ENCODE results near the gene TAF3.

TAF3 gene

GRCh38 chr10:7834262-7834661 lies 16.0 kb downstream of the TAF3 start:
- peaks cover 19% of the 10 kb centered on the region for H3K36me3 Mint-ChIP-seq
- H3K27me3 Mint-ChIP-seq: no peaks in the 10 kb centered on the region

DNA sequence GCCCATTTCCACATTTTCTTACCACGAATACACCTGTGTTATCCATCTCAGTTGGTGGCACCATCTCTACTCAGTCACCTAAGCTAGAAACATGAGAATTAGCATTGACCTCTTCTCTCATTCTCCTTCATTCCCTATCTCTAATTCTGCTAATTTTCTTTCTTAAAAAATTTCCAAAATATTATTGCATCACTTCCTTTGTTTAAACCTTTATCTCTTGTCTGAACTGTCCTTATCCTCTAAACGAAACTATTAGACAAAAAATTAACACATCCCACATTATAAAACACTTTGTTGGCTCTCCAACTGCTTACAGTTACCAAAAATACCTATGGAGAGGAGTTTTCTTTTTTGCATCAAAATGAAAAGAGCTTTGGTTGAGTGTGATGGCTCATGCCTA lies 18.3 kb downstream of the TAF3 start:
- Mint-ChIP-seq H3K36me3 (peaks cover 27% of the 10 kb centered on the region), H3K27ac (peak overlapping the region; percentile 23), H3K9me3 (peaks cover 4% of the 10 kb centered on the region), H3K4me1 (peaks cover 65% of the 10 kb centered on the region), H3K4me3 (no peak overlapping the region), H3K27me3 (no peaks in the 10 kb centered on the region)

More at GRCh38 chr10:7834262-7834661, 16.0 kb downstream of the TAF3 start:
- Mint-ChIP-seq H3K27ac (no peak overlapping the region), H3K4me1 (peaks cover 72% of the 10 kb centered on the region), H3K4me3 (no peak overlapping the region), H3K9me3 (no peaks in the 10 kb centered on the region)

GRCh38 chr10:7846591-7846990 lies 28.3 kb downstream of the TAF3 start:
- H3K4me1 Mint-ChIP-seq: peaks cover 29% of the 10 kb centered on the region
- no peak overlapping the region for H3K4me3 Mint-ChIP-seq
- H3K9me3 Mint-ChIP-seq: no peaks in the 10 kb centered on the region
- peaks cover 9% of the 10 kb centered on the region for H3K36me3 Mint-ChIP-seq
- H3K27ac Mint-ChIP-seq: no peak overlapping the region
- no peaks in the 10 kb centered on the region for H3K27me3 Mint-ChIP-seq

DNA sequence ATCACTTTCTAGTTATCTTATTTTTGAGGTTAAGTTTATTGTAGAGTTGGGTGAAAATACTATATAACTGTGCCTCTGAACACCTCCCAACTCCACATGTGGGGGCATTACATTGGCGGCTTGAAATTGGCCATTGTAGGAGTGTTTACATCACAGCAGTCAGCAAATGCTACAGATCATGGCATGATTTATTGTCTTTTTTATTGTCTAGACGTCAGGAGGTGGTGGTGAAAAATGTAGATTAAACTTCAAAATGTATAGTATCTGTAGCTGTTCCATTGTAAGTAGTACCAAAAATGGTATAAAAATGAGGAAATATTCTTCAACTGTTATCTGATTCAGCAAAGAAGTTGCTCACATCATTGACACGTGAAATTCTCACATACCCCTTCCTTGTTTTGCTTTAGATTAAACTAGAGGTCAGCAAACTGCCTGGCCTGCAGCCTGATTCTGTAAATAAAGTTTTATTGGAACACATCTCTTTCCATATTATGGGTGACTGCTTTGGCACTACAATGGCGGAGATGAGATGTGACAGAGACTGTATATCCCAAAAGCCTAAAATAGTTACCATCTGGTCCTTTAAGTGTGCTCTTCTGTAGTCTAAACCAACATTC lies 35.0 kb downstream of the TAF3 start:
- Mint-ChIP-seq H3K4me3 (no peak overlapping the region), H3K27me3 (no peaks in the 10 kb centered on the region), H3K9me3 (no peaks in the 10 kb centered on the region), H3K27ac (no peak overlapping the region), H3K36me3 (peaks cover 11% of the 10 kb centered on the region), H3K4me1 (peaks cover 53% of the 10 kb centered on the region)

GRCh38 chr10:7853890-7854289 lies 35.6 kb downstream of the TAF3 start:
- Mint-ChIP-seq H3K4me1 (peaks cover 51% of the 10 kb centered on the region), H3K36me3 (peaks cover 13% of the 10 kb centered on the region), H3K4me3 (no peak overlapping the region), H3K27me3 (no peaks in the 10 kb centered on the region), H3K9me3 (no peaks in the 10 kb centered on the region), H3K27ac (no peak overlapping the region)

DNA sequence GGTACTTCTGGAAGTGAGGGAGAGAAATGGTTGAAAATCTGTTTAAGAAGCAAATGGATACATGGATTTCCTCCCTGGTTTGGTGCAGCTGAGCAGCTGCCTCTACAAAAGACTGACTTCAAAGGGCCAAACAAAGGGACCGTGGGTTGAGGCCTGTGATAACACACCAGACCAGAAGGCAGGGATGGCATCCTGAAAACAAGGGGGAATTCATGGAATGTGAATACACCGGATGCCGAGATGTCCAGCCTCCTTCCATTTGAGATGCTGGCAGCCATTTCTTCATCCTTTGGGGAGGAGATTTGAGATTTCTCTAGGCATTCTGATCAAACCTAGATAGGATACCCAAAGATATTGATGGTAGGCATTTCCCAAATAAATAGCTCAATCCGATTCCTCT lies 36.9 kb downstream of the TAF3 start:
- Mint-ChIP-seq H3K36me3 (peaks cover 14% of the 10 kb centered on the region), H3K4me1 (peaks cover 51% of the 10 kb centered on the region), H3K27me3 (no peaks in the 10 kb centered on the region), H3K4me3 (no peak overlapping the region), H3K9me3 (no peaks in the 10 kb centered on the region), H3K27ac (no peak overlapping the region)

DNA sequence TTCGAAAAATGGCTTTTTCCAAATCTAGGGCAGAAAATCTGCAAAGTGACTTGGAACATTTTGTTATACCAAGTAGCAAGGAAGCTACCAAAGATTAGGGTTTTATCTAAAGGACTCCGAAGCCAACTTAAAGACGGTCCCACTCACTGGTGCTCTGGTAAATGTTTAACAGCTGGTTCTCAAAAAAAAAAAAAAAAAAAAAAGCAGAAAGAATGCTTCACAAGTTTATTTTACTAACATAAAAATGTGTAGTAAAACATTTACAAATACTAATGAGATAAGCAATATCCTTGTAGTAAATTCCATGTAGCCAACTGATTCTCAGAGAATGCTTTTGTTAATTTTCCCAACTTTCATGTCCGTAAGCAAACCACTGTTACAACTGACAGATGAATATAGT lies 38.4 kb downstream of the TAF3 start:
- Mint-ChIP-seq H3K4me3 (no peak overlapping the region), H3K36me3 (peaks cover 14% of the 10 kb centered on the region), H3K9me3 (peaks cover 4% of the 10 kb centered on the region), H3K27ac (no peak overlapping the region), H3K4me1 (peaks cover 46% of the 10 kb centered on the region), H3K27me3 (no peaks in the 10 kb centered on the region)

DNA sequence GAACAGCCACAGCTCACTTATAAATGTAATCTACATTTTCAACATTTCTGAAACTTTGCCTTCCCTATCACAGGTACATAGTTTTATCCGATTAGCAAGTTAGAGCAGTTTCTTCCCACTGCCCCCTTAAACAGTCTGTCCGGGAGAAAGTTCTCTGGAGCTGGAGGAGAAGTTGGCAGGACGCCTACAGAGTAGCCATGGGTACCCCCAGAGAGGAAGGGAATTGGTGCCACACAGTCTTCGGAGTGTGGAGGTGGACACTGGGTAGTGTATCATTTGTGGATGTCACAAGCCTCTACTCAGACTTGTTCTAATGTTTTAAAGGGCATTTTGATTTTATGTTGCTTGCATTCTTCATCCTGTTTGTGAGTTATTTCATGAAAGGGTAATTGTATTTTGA lies 39.0 kb downstream of the TAF3 start:
- peaks cover 8% of the 10 kb centered on the region for H3K9me3 Mint-ChIP-seq
- no peak overlapping the region for H3K27ac Mint-ChIP-seq
- peaks cover 20% of the 10 kb centered on the region for H3K36me3 Mint-ChIP-seq
- H3K27me3 Mint-ChIP-seq: no peaks in the 10 kb centered on the region
- H3K4me1 Mint-ChIP-seq: peaks cover 47% of the 10 kb centered on the region
- no peak overlapping the region for H3K4me3 Mint-ChIP-seq

- H3K27me3 Mint-ChIP-seq: no peaks in the 10 kb centered on the region
- H3K4me1 Mint-ChIP-seq: peaks cover 43% of the 10 kb centered on the region
- no peak overlapping the region for H3K4me3 Mint-ChIP-seq
- no peak overlapping the region for H3K27ac Mint-ChIP-seq
- H3K9me3 Mint-ChIP-seq: peaks cover 8% of the 10 kb centered on the region
- peaks cover 25% of the 10 kb centered on the region for H3K36me3 Mint-ChIP-seq
Measured at GRCh38 chr10:7861509-7862120, 43.3 kb downstream of the TAF3 start.

GRCh38 chr10:7862121-7862514 lies 43.8 kb downstream of the TAF3 start:
- H3K27me3 Mint-ChIP-seq: no peaks in the 10 kb centered on the region
- no peak overlapping the region for H3K27ac Mint-ChIP-seq
- peaks cover 8% of the 10 kb centered on the region for H3K9me3 Mint-ChIP-seq
- H3K36me3 Mint-ChIP-seq: peaks cover 25% of the 10 kb centered on the region
- no peak overlapping the region for H3K4me3 Mint-ChIP-seq
- peaks cover 42% of the 10 kb centered on the region for H3K4me1 Mint-ChIP-seq

DNA sequence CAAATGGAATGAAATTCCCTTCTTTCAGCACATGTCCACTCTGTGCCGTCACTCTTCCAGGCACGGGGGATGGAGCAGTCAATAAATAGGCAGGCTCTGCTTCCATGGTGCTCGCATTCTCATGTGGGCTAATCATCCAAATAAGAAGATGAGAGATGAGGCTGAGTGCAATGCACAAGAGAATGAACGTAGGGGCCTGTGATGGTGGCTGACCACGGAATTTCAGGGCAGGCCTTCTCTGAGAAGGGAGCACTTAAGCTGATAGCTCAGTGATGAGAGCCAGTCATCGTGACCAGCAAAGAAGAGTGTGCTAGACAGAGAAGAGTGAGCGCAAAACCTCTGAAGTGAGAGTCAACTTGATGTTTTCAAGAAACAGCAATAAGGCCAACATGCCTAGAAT lies 47.9 kb downstream of the TAF3 start:
- Mint-ChIP-seq H3K4me3 (no peak overlapping the region), H3K27me3 (no peaks in the 10 kb centered on the region), H3K27ac (no peak overlapping the region), H3K36me3 (peaks cover 19% of the 10 kb centered on the region), H3K9me3 (peaks cover 8% of the 10 kb centered on the region), H3K4me1 (peaks cover 54% of the 10 kb centered on the region)

GRCh38 chr10:7872041-7872442 lies 53.7 kb downstream of the TAF3 start:
- no peaks in the 10 kb centered on the region for H3K36me3 Mint-ChIP-seq

GRCh38 chr10:7874864-7875263 lies 56.6 kb downstream of the TAF3 start:
- no peak overlapping the region for H3K4me3 Mint-ChIP-seq
- H3K4me1 Mint-ChIP-seq: peaks cover 24% of the 10 kb centered on the region
- H3K27ac Mint-ChIP-seq: no peak overlapping the region
- no peaks in the 10 kb centered on the region for H3K9me3 Mint-ChIP-seq
- no peaks in the 10 kb centered on the region for H3K36me3 Mint-ChIP-seq
- H3K27me3 Mint-ChIP-seq: no peaks in the 10 kb centered on the region

More at GRCh38 chr10:7872041-7872442, 53.7 kb downstream of the TAF3 start:
- no peaks in the 10 kb centered on the region for H3K27me3 Mint-ChIP-seq
- peaks cover 34% of the 10 kb centered on the region for H3K4me1 Mint-ChIP-seq
- peak overlapping the region; percentile 65 for H3K27ac Mint-ChIP-seq
- H3K9me3 Mint-ChIP-seq: no peaks in the 10 kb centered on the region
- H3K4me3 Mint-ChIP-seq: peak overlapping the region; percentile 83

DNA sequence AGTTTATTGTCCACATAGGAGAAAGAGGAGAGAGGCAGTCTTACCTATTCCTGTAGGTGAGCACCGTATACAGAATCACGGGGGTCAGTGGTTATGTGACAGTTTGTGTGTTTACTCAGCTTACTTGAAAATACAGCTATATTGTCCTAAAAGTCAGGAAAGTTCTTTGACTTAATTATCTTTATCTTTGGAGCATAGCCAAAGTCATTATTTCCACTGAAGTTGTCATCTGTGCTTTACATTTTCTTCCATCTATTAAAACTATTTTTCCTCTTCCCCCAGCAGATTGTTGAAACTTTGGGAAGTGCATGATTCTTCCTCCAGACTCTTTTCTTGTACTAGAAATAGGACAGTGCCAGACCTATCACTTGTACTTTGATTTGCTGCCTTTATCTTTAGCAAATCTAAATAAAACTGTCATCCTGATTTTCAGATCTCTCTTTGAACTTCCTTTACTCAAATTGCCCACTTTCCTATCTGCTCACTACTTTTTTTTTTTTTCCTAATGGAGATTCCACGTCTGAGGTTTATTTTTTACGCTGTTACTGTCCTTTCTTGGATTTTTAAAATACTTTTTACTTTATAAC lies 58.3 kb downstream of the TAF3 start:
- H3K27ac Mint-ChIP-seq: no peak overlapping the region
- H3K4me3 Mint-ChIP-seq: no peak overlapping the region
- no peaks in the 10 kb centered on the region for H3K9me3 Mint-ChIP-seq
- no peaks in the 10 kb centered on the region for H3K27me3 Mint-ChIP-seq
- H3K36me3 Mint-ChIP-seq: no peaks in the 10 kb centered on the region
- peaks cover 19% of the 10 kb centered on the region for H3K4me1 Mint-ChIP-seq

DNA sequence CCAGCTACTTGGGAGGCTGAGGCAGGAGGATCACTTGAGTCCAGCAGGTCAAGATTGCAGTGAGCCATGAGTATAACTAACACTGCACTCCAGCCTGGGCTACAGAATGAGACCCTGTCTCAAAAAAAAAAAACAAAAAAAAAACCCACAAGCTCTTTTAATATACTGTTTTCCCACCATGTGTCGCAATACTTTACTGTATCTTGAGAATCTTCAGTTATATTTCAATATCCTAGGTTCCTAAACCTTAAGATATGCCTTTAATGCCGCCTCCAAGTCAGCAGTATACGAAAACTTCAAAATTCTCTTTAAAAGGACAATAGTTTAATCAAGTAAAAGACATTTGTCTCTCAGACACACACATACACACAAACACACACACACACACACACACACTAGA lies 62.8 kb downstream of the TAF3 start:
- no peaks in the 10 kb centered on the region for H3K27me3 Mint-ChIP-seq
- H3K9me3 Mint-ChIP-seq: no peaks in the 10 kb centered on the region
- no peak overlapping the region for H3K4me3 Mint-ChIP-seq
- peaks cover 2% of the 10 kb centered on the region for H3K36me3 Mint-ChIP-seq
- H3K27ac Mint-ChIP-seq: no peak overlapping the region
- H3K4me1 Mint-ChIP-seq: peaks cover 42% of the 10 kb centered on the region

- Mint-ChIP-seq H3K27me3 (no peaks in the 10 kb centered on the region), H3K36me3 (peaks cover 4% of the 10 kb centered on the region), H3K27ac (no peak overlapping the region), H3K4me3 (no peak overlapping the region), H3K4me1 (peaks cover 72% of the 10 kb centered on the region), H3K9me3 (no peaks in the 10 kb centered on the region)
Measured at GRCh38 chr10:7886056-7886455, 67.8 kb downstream of the TAF3 start.
